Activated CD4-positive, CD25-positive, alpha-beta regulatory T cell treated with anti-CD3 and anti-CD28 coated beads, Interleukin-2, amount 50 U/mL, for 16 hours (primary cell): Measurements from ENCODE around the gene SLC23A3.

Source experiments
- DNase-seq: peaks from one replicate; pipeline ENCODE4 v3.0.0-alpha.2; 2020; ENCODE audit warnings: low read depth, low spot score

SLC23A3 gene

DNA sequence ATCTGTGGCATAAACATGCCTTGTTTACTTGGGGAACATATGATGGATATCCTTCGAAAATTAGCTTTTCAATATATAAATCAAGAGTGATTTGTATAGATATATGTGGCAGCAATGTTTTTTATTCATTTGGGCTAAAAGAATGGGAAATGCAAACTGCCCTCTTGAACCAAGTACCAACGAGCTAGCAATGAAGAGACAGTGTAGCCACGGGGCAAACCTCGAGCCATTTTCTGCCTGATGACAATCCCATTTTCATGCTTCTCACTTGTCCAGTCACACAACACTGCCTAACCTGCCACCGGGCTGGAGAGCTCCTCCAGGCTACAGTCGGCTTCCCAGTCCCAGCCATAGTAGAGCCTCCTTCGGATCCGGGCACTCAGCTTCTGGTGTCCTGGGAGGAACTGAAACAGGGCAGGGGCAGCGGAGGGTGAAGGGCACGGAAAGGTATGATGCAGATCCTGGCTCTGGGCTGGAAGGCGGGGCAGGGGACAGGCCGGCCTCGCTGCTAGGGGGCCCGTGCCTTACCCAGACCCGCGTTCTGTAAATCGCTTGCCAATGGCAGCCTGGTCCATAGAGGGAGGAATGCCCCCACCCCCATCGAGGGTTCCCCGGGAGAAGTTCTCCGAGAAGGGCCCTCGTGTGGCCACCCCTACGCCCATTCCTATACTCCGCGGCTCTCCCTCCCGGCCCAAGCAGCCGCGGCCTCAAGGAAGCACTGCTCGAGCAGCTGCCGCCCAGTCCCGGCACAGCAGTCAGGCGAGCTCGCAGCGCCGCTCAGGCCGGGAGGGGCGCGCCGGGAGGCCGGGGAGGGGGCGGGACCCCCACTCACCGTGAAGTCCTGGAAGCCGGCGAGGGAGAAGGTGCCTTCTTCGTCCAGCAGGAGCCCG lies 6.3 kb upstream of the SLC23A3 start:
- no peak for DNase-seq

- DNase-seq = no peak
These were observed 5.7 kb upstream of the SLC23A3 start for GRCh38 chr2:219175486-219175885.

- DNase-seq = no peak
These were observed 5.0 kb upstream of the SLC23A3 start for GRCh38 chr2:219174801-219175200.

DNA sequence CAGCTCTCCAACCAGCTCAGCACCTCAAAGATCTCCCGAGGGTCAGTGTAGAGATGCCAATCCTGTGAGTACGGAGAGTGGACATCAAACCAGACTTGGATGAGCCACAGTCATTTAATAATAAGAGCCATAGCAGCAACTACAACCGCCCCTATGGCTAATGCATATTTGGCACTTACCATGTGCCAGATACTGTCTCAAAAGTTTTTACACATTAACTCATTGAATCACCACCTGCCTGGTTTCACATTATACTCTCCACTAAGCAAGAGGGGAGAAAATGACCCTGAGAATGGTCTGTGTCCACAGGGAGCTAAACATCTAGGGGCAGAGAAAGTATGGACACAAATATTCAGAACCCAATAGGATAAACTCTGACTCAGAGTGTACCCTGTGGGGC lies 4.3 kb upstream of the SLC23A3 start:
- no peak for DNase-seq

- DNase-seq = no peak
These were observed 3.3 kb upstream of the SLC23A3 start for GRCh38 chr2:219173176-219173575.

- DNase-seq = no peak
These were observed 2.7 kb upstream of the SLC23A3 start for GRCh38 chr2:219172231-219173154.

DNA sequence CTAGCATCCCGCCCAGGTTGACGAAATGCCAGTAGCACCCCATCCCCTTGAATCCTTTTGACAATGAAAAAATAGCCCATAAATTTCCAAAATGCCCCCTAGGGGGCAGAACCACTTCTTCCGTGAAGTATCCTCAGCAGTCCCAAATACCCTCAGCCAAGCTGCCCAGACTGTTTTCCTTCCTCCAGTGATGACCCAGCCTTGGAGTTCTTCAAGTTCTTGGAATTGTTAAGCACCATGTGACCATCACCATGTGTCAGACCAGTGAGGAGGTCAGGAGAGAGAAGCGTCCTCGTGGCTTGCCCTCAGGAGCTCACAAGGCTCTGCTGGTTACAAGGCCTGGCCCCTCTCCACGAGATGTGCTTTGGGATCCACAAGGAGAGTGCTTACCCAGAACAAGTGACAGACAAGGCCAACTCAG lies 1.4 kb upstream of the SLC23A3 start:
- no peak for DNase-seq

DNA sequence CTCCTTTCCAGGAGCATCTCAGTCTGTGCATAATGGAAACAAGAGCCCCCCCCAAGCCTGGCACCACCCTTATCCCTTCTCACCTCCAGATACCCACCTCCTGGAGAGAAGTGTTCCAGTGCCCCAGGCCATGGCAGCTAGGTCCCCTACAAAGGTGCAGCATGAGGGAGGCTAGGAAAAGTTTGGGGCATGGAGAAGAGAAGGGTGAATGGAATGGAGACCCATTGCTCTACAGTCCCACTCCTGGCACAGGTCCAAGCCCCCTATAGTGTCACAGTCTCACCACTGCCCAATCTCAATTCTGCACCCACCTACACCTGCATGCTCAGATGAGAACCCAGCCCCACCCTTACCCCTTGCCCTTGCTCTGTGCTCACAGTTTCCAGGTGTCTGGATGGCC lies 897 bp downstream of the SLC23A3 start:
- no peak for DNase-seq

DNA sequence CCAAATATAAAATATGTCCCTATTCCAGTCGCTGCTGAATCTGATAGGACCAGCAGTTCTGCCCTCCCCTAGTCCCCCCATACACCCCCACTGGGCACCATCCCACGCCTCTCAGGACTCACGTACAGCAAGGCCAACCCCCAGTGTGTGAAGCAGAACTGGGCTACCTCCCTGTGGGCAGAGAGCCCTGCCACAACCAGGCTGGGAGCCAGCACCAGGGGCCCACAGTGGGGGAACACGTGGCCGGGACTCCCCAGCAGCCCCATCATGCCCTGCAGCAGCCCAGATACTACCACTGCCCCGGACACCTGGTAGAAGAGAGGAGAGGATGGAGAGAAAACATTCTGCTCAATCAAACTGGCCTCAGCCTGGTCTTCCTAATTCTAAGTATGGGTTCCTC lies 1.3 kb downstream of the SLC23A3 start:
- DNase-seq = no peak

DNA sequence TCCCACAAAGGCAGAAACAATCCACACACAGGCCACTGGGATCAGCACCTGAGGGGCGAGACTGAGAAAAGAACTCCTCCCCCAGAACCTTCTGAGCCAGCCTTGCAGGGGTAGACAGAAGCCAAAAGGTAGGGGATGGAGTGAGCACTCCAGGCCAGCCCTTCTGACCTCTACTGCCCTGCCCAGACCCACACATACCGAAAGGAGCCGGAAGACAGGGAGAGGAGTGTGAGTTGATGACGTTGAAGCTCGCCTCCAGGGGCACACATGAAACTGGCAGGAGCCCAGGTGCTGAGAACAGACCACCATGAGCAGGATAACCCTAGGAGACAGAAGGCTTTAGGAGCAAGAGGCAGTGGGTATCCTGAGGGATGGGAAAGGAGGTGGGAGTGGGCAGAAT lies 1.8 kb downstream of the SLC23A3 start:
- DNase-seq = no peak

DNA sequence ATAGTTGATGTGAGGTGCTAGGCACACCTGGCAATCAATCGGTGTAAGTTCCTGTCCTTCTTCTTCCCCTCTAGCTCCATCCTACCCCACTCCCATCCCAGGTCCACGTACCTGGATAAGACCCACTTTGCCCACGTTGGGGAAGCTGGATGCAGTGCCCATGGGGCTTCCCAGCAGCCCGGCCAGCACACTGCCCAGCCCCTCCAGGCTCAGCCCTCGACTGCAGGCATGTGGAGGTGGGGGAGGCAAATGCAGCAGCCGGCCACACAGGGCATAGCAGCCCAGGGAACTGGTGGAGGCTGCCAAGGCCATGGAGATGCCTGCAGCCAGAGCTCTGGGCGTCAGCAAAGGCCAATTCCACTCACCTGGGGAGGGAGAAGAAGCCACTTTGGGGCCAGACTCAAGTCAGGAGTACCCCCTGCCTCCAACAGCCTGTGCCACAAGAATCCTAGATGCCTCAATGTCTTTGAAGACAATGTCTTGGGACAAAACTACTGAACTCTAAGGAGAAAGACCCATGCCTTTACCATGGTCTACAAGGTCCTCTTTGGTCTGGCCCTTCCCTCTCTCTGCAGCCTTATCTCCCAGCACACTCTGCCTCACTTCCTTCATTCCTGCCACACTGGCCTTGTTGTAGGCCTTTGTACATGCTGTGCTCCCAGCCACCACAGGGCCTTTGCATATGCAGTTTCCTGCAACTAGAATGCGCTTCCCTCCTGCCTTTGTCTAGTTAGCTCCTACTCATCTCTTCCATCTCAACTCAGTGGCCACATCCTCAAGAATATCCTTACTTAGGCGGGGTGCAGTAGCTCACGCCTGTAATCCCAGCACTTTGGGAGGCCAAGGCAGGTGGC lies 4.5 kb downstream of the SLC23A3 start:
- DNase-seq = no peak

DNA sequence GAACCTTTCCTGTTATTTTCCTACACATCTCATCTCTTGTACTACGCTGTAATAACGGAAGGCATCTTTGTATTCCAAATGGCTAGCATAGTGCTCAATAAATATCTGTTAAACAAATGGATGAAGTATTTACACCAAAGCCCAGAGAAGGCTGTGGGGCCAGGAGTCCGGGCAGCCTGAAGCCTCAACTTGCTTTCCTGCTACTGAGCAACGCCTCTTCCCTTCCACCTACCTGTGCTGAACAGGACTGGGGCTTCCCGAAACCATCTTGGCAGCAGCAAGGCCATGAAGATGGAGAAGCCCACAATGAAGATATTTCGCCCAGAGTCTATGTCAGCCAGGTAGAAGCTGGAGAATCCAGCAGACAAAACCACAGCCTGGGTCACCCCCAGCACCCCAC lies 6.7 kb downstream of the SLC23A3 start:
- DNase-seq = no peak

GRCh38 chr2:219161097-219161496 lies 8.7 kb downstream of the SLC23A3 start:
- no peak for DNase-seq

DNA sequence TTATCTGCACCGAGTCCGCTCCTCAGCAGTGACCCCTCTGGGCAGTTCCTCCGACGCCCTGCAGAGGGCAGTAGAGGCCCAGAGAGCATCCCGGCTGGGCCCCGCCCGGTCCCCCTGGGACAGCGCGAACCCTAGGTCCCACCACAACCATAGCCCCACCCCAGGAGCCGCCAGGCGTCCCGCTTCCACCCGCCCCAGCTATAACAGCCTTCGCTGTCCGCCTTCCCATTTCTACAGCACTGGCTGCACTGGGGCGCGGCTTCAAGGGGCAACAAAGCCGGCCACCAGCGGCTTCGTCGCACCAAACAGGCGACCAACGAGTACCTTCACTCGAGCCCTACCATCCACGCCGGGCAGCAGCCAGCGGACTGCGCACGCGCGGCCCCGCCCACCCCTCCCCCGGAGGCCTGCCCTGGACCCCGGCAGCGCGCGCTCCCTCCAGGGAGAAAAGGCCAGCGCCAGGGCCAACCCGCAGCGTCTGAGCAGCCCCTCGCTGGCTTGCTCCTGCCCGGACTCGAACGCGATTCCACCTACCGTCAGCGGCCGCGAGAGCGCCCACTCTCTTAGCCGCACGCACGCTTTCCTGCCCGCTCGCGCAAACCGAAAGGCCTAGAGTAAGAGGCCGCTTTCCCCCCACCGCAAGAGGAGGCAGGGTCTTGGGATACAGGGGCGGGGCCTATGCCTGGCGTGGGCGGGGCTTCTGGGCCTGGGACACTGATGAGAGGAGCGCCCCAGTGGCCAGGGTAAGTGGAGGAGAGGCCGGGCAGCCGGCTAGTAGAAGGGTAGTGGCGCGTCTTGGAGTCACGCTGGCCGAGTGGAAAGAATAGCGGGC lies 9.4 kb downstream of the SLC23A3 start, which contains the start of gene NHEJ1:
TSS of gene NHEJ1 (minus strand) at position 630 of the 832 bp plus-strand sequence. CDS start 2,453 bp downstream, outside the sequence.
- peak; percentile 81 for DNase-seq

- DNase-seq = no peak
These were observed 10.1 kb downstream of the SLC23A3 start for GRCh38 chr2:219159771-219160185.

DNA sequence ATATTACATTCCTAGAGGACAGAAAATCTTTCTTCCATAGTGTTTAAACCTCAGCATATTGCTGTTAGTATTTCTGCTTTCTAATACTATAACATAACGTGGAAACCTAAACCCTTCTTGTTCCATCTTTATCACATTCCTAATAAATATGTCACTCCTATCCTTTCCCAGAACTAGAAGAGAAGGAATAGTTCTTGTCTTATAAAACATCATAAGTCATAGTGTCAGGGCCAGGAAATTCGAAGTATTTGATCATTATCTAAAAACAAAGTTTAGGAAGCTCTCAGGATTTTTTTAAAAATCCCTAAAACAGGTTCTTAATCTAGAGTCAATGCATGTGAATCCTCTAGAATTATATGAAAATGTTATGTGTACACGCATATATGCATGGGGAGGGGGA lies 11.2 kb downstream of the SLC23A3 start:
- DNase-seq = no peak

GRCh38 chr2:219158025-219158424 lies 11.8 kb downstream of the SLC23A3 start:
- no peak for DNase-seq

DNA sequence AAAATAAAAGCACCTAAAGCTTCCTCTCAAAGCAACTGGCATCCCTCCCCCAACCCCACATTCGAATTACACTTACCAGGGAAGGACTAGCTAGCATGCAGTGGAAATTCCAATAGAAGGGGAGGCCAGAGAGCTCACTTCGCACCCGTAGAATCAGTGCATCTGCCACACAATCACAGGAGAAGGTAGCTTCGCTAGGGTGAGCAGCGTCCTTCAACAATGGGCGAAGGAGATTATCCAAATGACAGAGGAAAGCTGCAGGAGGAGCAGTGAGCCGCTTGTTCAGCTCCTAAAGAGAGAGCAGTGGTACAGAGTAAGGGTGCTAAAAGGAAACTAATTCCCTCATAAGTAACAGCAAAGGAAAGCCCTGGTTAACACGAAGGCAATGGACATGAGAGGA lies 12.4 kb downstream of the SLC23A3 start:
- DNase-seq = no peak

DNA sequence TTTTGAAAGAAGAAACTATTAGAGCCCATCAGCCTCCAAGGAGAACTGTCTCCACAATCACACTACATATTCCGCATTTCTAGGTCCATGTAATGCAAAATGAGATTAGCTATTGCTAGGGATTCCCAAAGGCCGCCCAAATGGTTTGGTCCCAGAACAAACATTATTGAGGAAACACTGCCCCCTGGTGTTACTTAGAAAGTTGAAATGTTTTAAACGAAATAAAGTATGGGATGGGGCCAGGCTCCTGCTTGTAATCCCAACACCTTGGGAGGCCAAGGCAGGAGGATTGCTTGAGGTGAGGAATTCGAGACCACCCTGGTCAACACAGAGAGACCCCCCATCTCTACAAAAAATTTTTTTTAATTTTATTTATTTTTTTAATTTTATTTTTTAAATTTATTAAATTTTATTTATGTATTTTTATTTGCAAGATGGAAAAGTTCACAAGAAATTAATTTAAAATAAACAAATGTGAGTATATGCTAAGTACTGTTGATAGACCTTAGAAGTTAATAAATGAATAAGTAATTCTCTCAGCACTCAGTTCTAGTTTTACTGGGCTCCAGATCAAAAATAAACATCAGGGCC lies 14.7 kb downstream of the SLC23A3 start:
- DNase-seq = no peak

DNA sequence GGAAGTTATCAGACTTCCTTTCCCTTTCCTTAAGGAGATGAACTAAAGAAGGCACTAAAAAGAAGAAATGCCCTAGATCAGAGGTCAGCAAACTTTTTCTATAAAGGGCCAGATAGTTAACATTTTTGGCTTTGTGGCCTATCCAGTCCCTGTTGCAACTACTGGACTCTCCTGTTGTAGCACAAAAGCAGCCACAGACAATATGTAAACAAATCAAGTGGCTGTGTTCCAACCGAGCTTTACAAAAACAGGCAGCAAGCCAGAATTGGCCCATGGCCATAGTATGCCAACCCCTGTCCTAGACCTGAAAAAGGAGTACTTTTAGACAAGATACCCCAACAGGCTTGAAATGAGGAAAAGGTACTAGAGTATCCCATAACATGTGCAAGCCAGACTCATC lies 20.2 kb downstream of the SLC23A3 start:
- no peak for DNase-seq
